GM19043 (cell line): ENCODE results near the gene RBM18.

ENCODE experiments used
- ATAC-seq: cut with Tn5 transposase; IDR thresholded peaks from one replicate; pipeline ENCODE4 v1.9.1; 2021; ENCODE audit warnings: low read depth; ENCODE audit not compliant: unreplicated experiment

The RBM18 gene

DNA sequence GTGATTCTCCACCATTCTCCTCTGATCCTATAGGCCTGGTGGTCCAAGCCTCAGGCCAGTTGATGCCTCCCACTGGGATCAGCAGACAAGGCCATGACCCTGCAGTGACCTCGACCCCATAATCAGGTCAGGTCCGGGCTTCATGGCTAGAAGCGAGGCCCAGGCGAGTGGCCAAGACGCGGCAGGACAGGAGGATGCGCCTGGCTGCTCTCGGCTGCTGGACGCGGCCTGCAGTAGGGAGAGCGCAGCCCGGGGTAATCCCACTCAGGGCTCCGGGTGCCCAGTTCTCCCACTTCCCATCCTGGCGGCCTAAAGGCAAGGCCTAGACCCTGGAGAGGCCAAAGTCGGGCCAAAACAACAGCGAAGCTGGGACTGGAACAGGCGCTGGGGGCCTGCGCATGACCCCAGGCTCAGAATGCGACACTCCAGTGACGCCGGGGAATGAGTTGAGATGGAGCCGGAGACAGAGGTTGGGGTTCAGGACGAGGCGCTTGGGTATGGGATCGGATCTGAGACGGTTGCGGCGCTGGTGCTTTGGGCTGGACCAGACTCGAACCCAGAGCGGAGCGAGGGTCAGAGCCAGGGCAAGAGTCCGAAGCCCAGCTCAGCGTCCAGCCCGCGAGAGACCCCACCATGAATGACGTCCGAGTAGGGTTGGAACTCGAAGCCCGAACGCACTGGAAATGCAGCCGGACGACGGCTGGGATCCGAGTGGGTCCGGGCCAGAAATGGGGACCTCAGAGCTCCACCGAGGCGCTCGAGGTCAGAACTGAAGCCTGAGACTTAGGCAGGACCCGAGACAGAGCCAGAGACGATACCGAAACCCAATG, 39.1 kb downstream of the RBM18 start:
- ATAC-seq: no peak

DNA sequence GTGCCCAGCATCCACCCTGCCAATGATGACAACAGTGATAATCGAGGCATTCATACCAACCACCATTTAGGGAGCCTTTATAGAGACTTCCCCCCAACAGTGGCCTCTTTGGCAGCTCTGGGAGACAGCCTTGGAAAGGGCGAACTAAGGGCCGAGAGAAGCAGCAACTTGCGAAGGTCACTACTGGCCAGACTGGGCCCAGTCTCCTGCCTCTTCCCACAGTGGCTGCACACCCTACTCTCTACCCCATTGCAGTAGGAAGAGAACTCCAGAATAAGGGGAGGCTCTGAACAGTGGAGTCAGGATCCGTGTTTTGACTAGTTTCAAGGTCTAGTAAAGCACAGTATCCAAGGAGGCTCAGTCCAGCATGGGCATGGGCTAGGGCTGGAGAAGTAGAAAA, 41.2 kb downstream of the RBM18 start:
- no peak for ATAC-seq

DNA sequence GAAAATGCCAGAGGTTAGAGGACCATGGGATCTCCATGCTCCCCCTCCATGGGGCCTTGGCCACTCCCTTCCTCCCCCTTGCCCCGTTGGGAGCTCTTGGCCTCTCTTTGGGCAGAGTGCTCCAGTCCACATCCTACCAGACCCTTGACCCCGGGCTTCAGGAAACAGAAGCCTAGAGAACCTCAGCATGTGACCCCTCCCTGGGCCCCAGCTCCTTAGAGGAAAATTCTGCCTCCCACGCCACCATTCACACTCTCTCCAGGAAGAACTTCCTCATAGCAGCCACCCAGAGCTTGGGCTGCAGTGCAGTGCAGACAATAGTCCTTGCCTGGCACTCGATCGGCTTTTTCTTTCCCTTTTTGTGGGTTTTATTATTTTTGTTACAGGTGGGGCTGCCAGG, 41.8 kb downstream of the RBM18 start:
- no peak for ATAC-seq

DNA sequence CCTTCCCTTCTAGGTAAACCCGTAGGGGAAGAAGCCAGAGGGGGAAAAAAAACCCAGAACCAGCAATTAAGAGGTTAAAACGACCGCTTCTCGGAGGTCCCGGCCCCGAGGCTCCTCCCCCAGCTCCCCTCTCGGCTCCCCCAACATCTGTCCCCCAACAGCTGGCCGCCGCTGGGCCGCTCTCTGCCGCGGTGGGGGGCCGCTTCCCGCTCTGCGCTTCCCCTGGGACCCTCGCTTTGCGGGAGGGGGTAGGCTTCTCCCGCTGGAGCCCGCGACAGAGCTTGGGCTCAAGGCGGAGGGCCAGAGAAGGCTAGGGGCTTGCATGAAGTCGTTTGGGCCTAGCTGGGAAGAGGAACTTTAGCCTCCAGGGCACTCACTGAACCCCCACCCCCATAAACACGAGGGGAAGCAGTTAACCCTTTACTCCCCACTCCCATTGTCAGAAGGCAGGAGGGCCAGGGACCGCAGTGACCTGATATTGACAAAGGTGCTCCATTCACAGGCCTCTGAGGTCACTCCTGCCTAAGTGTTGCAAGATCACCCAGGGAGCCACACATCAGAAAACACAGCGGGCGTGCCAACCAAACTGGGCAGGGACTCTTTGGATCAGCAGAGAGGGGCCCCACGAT, 43.3 kb downstream of the RBM18 start:
- no peak for ATAC-seq

DNA sequence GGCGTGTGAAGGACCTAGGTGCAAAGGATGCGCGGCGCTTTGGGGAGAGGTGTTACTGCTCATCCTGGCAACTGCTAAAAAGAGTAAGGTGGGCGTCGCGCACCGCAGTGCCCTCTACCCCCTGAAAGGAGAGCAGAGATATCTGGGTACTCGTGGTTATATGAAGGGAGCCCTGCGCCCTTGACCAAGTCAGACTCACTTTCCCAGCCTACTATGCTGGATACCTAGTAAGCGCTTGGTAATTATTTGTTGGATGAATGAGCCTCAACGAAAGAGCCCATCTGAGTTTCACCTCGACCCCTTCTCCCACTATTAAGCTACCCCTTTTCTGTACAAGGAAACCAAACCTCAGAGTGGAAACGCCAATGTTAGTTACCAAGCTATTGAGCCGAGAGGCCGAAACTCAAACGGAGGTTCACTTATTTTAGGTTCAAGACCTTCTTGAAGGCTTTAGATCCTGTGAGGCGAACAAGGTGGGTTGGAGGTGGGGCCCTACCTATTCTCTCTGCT, 43.9 kb downstream of the RBM18 start:
- ATAC-seq: no peak

DNA sequence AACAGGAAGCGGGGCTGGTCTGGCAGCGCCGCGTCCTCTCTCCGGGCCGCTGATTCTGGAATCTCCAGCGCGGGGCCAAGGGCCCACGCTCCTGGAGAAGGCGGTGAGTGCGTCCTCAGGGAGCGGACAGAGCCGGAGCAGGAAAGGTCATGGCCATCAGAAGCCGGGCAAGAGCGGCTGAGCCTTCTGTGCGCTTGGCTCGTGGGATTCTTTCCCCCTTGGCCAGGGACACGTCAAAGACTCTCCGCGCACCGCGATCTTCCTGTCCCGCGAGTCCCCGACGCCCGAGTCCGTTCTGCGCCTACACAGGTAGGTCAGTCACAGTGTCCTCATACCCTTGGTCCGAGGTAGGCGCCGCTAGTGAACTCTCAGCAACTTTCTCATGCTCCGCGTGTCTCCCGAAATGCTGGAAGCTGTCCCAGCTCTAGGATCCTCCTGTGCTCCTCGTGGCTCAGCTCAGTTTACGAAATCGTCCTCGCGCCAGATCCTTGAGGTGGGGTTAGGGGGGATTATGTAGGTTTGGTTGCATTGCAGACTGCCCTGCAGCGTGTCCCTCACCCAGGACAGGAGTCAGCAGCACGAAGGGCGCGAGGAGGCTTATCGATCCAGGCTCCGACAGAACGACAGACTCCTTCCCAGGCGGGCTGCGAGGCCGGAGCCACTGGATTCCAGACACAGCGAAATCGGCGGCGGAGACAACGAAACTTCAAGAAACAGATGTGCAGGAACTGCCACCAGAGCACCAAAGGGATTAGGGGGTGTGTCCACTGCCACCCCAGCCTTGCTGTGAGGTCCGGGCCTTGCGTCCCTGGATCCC, 44.6 kb downstream of the RBM18 start:
- ATAC-seq: no peak

DNA sequence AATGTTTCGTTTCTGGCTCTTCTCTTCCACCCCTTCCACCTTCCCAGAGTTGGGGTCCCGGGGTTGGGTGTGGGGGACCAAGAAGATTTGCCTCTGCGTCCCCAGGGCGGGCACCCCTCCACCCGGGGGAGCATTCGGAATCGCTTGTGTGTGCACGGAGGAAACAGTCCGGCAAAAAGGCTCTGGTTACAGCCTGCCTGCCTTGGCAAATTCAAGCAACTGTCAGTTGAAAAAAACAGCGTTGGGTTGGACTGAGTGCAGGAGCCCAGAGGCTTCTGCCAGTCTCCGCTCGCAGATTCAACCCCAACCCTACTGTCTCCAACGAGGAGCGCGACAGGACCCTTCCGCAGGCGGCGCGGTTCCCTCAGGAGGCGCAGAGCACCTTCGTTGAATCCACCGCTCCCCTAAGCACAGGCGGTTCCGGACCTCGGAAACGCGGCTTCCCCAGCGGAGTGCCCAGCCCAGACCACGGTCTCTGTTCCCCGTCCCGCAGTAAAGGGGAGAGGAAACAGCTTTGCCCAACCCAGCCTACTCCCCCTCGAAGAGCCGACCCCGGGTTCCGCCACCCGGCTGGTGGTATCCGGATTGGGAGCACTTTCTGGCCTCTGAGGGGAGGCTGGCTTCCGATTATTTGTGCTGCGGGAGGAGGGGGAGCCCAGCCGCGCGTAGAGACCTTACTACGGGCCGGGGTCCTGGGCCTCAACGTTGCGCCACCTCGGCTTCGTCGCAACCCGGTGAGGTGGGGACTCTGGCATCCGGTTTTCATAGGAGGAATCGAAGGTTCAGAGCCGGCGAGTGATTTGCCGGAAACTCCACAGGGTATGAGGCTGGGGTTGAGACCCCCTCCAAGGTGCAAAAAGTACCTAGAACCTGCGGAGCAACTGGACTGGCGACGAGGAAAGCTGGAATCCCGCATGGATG, 45.4 kb downstream of the RBM18 start:
- no peak for ATAC-seq

DNA sequence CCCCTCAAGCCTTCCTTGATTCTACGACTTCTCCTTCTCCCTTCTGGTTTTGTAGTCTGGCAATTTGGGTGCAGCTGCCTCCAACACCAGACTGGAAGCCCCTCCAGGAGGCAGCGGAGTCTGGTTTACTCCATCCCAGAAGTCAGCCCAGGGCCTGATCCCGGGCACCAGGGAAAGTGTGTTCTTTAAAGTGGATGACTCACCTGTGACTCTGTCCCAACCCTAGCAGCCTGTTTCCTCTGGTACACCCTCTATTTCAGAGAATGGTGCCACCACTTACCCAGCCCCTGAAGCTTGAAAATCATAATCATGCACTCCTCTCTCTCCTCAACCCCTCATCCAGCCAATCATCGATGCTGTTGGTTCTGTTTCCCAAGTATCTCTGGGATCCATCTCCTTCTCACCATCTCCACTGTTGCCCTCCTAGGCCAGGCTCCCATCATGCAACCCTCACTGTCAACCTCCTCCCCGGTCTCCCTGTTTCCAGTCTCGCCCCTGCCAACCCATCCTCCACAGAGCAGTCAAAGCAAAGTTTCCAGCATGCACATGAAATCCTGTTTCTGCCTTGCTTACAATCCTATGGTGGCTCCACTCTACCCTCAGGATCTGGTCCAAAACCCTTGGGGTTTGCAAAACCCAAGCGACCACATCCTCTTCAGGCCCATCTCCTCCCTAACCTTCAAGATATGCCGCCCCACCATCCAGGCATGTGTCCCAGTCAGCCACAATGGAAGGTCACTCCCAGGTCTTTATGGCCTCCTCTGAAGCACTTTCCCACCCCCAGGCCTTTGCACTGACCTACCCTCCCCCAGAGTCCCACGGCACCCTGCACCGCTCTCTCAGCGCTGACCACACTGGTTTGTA, 46.3 kb downstream of the RBM18 start:
- ATAC-seq: no peak

DNA sequence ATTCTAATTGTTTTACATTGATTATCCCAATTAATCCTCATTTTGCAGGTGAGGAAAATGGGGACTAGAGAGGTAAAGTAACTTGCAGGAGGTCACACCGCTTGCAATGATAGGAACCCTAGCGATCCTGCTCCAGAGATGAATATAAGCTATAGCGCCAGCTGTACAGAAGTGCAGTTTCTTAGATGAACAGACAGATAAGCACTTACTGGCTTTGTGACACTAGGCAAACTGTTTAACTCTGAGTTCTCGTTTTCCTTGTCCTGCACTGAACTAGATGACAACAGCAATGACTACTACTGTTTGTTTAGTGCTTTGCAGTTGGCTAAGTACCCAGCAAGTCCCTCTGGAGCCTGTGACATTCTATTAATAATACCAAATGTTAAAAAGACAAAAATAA, 47.0 kb downstream of the RBM18 start:
- no peak for ATAC-seq

DNA sequence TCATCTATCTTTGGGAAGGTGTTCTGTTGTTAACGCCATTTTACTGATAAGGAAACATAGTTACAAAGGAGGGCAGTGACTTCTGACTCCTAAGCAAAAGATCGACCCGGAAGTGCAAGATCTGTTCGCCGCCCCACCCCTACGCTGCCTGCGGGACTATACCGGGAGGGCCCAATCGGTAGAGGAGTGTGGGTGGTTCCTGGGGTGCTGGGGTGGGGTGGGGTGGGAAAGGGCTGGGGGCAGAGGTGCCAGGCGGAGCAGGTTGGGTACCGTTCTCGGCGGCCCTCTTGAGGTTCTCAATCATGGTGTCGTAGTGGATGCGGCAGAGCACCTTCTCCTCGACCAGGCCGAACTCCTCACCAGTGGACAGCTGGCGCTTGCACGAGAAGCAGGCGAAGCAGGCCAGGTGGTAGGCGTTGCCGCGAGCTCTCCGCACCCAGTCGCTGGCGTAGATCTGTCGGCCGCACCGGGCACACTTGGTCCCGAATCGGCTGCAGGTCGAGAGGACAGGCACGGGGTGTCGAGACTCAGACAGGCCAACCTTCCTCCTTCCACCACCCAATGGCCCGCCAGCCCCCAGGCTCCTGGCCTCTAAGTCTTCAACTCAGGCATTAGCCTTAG, 47.7 kb downstream of the RBM18 start:
- ATAC-seq: no peak

DNA sequence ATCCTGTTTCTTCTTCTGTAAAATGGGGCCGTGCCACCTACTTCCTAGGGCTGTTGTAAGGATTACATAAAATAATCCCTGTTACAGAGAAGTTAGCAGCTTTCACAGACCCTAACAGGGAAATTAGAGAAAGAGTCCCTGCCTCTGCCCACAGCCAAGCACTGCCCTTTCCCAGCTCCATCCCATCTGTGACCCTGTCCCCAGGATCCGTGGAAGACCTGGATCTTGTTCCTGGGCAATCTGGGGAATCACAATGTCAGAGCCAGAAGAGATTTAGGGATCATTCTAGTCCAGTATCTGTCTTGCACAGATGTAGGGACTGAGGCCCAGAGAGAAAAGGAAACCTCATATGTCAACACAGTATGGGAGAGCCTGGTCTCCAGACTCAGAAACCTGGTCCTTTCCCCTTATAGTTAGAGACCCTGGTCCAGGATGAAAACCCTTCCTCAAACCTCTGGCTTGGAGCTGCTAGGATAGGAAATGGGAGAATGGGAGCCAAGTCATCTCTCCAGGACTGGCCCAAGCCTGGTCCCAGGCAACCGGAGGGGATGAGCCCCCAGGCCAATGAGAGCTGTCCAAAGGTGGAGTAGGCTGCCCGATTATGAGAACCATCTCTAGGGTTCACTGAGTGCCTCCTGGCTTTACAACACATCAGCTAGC, 48.4 kb downstream of the RBM18 start:
- no peak for ATAC-seq

DNA sequence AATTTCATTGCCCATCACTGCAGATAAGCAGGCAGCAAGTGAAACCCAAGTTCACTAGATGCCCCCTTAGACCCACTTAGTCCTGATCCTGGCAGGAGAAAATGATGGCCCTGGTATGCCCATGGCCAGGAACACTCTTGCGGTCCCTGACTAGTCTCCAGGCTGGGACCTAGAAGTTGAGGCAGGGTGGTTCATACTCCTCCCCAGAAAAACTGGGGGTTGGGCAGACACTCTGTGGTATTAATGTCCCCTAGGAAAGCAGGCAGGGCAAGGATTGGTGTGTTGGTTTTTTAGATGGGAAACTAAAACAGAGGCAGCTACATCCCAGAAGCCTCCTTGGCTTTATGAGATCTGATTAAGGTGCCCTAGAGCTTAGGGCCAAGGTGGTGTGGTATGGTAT, 49.0 kb downstream of the RBM18 start:
- ATAC-seq: no peak

DNA sequence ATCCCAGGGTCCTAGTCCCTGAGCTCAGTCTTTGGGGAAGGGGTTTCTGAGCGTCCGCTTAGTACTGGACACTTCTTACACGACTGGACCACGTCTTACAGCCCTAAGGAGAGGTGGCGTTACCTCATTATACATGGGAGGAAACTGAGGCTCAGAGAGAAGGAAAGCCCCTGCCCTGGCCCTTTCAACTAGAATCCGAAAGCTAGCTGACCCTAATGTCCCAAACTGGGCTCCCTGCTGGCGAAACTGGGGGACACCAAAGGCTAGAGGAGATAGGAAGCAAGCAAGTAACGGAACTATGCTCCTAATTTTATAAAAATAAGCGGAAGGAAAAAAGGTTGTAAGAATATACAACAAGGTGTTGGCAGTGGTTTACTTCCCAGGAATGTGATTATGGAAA, 50.1 kb downstream of the RBM18 start:
- no peak for ATAC-seq

DNA sequence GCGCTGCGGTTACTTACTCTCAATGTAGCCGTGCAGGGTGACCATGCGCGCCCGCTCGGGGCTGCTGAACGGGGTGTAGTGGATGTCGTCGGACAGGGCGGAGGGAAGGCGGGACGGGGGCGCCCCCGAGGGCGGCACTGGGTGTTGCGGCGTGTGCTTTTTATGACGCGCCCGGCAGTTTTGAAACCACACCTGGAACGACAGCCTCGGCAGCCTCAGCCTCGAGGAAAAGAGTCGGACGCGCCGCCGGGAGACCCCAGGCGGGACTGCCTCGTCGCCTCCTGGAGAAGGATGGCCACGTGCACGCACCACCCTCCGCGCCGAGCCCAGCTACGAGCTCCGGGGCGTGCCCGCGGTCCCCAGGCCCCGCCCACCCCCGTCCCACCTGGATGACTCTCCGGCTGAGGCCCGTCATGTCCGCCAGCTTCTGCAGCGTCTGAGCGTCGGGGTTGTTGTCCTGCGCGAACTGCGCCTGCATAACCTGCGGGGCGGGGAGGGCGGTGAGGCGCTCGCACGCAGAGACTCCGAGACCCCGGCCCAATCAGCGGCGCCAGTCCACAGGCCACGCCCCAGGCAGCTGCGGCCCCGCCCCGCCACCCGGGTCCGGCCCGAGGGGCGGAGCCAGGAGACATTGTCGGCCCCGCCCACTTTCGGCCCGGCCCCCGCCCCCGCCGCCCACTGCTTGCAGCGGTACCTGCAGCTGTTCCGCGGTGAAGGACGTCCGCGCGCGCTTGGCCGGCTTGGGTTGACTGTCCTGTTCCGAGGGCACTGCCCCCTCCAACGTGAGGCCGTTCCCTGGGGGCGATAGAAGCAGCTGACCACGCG, 50.8 kb downstream of the RBM18 start:
- ATAC-seq: no peak

DNA sequence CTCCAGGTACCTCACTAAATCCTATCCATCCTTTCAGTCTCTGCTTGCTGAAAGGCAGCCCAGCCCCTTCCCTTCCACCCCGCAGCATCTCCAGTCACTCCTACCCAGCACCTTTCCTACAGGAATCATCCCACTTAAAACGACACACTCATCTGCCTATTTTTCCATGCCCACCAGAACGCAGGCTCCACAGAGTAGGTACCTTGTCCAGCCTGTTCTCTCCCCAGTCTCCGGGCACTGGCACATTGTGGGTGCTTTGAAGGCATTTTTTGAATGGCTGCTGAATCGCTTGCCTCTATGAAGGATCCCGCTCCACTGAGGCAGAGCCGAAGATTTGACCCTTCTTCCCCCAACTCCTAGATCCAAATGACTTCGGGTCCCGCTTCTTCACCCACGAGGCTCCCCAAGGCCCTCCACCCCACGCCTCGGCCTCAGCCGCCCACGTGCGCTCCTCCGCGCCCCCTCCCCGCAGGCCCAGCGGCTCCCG, 51.5 kb downstream of the RBM18 start:
- no peak for ATAC-seq

DNA sequence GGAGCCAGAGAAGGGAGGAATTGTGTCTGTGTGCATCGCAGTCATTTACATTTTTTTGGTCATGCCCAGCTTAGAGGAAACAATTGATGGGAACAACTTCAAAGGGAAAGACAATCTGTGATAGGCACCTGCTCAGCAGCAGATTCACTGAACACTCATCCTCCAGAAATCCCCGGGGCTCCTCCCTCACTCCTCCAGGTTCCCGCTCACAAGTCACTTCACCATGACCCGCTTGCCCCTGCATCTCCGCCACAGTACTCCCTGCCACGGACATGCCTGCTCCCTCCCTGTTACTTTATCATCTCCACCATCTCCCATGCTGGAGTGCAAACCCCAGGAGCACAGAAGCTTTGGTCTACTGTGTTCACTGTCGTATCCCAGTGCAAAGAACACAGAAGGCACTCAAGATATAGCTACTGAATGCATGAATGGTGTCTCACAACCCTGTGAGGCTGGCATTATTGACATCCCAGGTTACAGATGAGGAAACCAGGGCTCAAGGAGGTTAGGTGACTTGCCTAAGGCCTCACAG, 52.1 kb downstream of the RBM18 start:
- ATAC-seq: no peak

DNA sequence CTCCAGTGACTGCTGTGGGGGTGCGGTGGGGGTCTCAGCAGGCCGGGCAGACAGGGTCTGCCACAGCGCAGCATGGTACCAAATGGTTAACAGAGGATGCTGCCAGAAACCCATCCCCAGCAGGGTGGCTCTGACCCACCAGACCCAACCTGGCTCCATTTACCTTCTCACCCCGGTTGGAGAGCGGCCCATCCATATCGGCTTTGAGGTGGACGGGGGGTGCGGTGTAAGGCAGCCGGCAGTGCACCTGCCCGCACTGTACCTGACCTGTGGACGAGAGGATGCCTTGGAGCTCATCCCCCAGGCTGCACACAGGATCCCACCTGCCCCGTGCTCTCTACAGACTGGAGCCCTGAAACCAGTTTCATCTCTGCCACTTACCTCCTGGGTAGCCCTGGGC, 55.2 kb downstream of the RBM18 start:
- no peak for ATAC-seq
